Measurements from ENCODE around the gene GPR183.
"Not testable (repeated sequence)": the region's sequence is repeated elsewhere in the genome, so short reads cannot be mapped to it uniquely, and the experiment has no call there.

GPR183 gene

GRCh38 chr13:99257291-99257690 lies 49.9 kb downstream of the GPR183 start:
- no peak for TF ChIP-seq CTCF (IDR thresholded peaks at IDR 0.05; ENCODE audit: low read depth, low read length)
- no peak for DNase-seq (ENCODE audit: extremely low read depth, low read depth)

DNA sequence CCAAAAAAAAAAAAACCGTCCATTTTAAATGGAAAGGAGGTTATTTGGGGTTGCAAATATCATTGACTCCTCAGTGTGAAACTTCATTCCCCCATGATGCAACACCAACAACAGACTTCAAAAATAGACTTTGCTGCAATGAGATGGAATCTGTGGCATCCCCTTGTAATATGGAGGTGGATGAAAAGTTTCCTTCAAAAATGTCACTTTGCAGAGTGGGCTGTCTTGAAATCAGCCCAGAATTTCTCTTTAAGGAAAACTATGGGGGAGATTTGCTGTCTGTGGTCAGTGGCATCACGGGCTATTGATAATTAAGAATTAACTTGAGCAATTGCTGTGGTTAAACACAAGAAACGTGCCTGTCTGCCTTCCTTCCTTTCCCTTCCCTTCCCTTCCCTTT lies 50.5 kb downstream of the GPR183 start:
- TF ChIP-seq CTCF (IDR thresholded peaks at IDR 0.05; ENCODE audit: low read depth, low read length) = no peak
- peak; percentile 84 for DNase-seq (ENCODE audit: extremely low read depth, low read depth)

- DNase-seq (ENCODE audit: extremely low read depth, low read depth) = no peak
- no peak for TF ChIP-seq CTCF (IDR thresholded peaks at IDR 0.05; ENCODE audit: low read depth, low read length)
Measured at GRCh38 chr13:99256283-99256682, 50.9 kb downstream of the GPR183 start.

- DNase-seq (ENCODE audit: extremely low read depth, low read depth) = no peak
- TF ChIP-seq CTCF (IDR thresholded peaks at IDR 0.05; ENCODE audit: low read depth, low read length) = no peak
Measured at GRCh38 chr13:99255271-99255670, 51.9 kb downstream of the GPR183 start.

- DNase-seq (ENCODE audit: extremely low read depth, low read depth) = no peak
- TF ChIP-seq CTCF (IDR thresholded peaks at IDR 0.05; ENCODE audit: low read depth, low read length) = no peak
Measured at GRCh38 chr13:99254830-99255229, 52.4 kb downstream of the GPR183 start.

GRCh38 chr13:99251921-99252320 lies 55.3 kb downstream of the GPR183 start:
- no peak for DNase-seq (ENCODE audit: extremely low read depth, low read depth)
- no peak for TF ChIP-seq CTCF (IDR thresholded peaks at IDR 0.05; ENCODE audit: low read depth, low read length)

DNA sequence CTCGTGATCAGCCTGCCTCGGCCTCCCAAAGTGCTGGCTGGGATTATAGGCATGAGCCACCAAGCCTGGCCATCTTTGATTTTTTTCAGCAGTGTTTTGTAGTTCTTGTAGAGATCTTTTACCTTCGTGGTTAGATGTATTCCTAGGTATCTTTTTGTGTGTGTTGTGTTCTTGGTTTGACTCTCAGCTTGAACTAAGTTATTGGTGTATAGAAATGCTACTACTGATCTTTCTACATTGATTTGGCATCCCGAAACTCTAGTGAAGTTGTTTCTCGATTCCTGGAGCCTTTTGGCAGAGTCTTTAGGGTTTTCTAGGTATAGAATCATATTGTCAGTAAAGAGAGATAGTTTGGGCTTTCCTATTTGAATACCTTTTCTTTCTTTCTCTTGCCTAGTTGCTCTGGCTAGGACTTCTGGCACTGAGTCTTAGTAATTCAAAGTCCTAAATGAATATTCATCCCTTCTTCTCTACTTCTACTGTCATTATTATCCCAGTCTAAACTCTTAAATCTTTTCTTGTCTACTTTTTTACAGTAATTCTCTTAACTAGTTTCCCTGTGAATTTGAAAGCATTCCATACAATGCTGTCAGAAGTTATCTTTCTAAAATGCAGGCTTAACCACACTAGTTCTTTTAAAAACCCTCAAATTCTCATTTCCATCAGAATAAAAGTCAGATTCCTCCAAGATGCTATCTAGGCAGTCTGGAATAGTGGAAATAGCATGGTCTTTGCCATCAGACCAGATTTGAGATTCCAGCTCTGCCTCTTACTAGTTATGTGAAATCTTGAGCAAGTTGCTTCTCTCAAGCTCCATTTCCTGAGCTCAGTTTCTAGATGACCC lies 56.0 kb downstream of the GPR183 start:
- TF ChIP-seq CTCF (IDR thresholded peaks at IDR 0.05; ENCODE audit: low read depth, low read length) = no peak
- no peak for DNase-seq (ENCODE audit: extremely low read depth, low read depth)

DNA sequence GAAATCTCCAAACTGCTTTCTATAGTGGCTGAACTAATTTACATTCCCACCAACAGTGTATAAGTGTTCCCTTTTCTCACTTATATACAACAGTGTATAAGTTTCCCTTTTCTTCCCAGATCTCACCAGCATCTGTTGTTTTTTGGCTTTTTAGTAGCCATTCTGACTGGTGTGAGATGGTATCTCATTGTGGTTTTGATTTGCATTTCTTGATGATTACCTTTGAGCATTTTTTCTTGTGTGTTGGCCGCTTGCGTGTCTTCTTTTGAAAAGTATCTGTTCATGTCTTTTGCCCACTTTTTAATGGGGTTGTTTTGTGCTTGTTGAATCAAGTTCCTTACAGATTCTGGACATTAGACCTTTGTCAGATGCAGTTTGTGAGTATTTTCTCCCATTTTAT lies 57.6 kb downstream of the GPR183 start:
- DNase-seq (ENCODE audit: extremely low read depth, low read depth) = not testable (repeated sequence)

DNA sequence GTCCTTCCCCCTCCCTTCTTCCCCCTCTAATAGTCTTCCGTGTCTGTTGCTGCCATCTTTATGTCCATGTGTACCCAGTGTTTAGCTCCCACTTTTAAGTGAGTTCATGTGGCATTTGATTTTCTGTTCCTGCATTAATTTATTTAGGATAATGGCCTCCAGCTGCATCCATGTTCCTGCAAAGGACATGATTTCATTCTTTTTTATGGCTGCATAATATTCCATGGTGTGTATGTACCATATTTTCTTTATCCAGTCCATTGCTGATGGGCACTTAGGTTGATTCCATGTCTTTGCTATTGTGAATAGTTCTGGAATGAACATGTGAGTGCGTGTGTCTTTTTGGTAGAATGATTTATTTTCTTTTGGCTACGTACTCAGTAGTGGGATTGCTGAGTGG lies 58.0 kb downstream of the GPR183 start:
- DNase-seq (ENCODE audit: extremely low read depth, low read depth) = not testable (repeated sequence)

Data from AG09319 (cell line).